ENCODE data around the gene CIART.

CIART gene

GRCh38 chr1:150281221-150281757 lies 1.1 kb upstream of the CIART start:
- POLR2A ChIA-PET: no interaction called here
- CTCF ChIA-PET: interaction anchor here (0.6 to 4.5 kb wide), 11 partner anchors 10 to 714 kb away, joined by 3 to 72 read pairs (median 4); partner anchors contain the start of genes APH1A, C1orf54 and CA14
- peak; percentile 45 for DNase-seq (ENCODE audit: extremely low spot score)
- TF ChIP-seq CTCF (IDR thresholded peaks at IDR 0.05; ENCODE audit: control extremely low read depth, extremely low read depth, low read depth, missing control alignments): peak; percentile 45

- POLR2A ChIA-PET: no interaction called here
- TF ChIP-seq CTCF (IDR thresholded peaks at IDR 0.05; ENCODE audit: control extremely low read depth, extremely low read depth, low read depth, missing control alignments): no peak
- CTCF ChIA-PET: interaction anchor here (0.7 to 1.1 kb wide), 2 partner anchors 14 to 27 kb away, joined by 3 to 6 read pairs; no protein-coding TSS in a partner anchor
- no peak for DNase-seq (ENCODE audit: extremely low spot score)
These were observed 204 bp downstream of the CIART start for GRCh38 chr1:150282558-150282958.

GRCh38 chr1:150283260-150283659 lies 906 bp downstream of the CIART start:
- ChIA-PET CTCF (interaction anchor here (1.1 kb wide), 1 partner anchor 28 kb away, joined by 6 read pairs; no protein-coding TSS in a partner anchor), POLR2A (no interaction called here)
- no peak for TF ChIP-seq CTCF (IDR thresholded peaks at IDR 0.05; ENCODE audit: control extremely low read depth, extremely low read depth, low read depth, missing control alignments)
- no peak for DNase-seq (ENCODE audit: extremely low spot score)

- DNase-seq (ENCODE audit: extremely low spot score): no peak
- TF ChIP-seq CTCF (IDR thresholded peaks at IDR 0.05; ENCODE audit: control extremely low read depth, extremely low read depth, low read depth, missing control alignments): no peak
- ChIA-PET POLR2A (no interaction called here), CTCF (interaction anchor here (1.1 to 4.4 kb wide), 2 partner anchors 16 to 32 kb away, joined by 5 to 16 read pairs; partner anchors contain the start of gene C1orf54)
These were observed 6.0 kb downstream of the CIART start for GRCh38 chr1:150288382-150288781.

GRCh38 chr1:150288822-150289221 lies 6.5 kb downstream of the CIART start:
- ChIA-PET CTCF (interaction anchor here (1.1 to 4.4 kb wide), 2 partner anchors 17 to 33 kb away, joined by 5 to 16 read pairs; partner anchors contain the start of gene C1orf54), POLR2A (no interaction called here)
- no peak for DNase-seq (ENCODE audit: extremely low spot score)
- no peak for TF ChIP-seq CTCF (IDR thresholded peaks at IDR 0.05; ENCODE audit: control extremely low read depth, extremely low read depth, low read depth, missing control alignments)

GRCh38 chr1:150293433-150294253 lies 11.3 kb downstream of the CIART start, which contains the start of gene MRPS21:
MRPS21 (plus strand) TSS chr1:150293861; CDS start chr1:150294367, 506 bp downstream.
- POLR2A ChIA-PET: no interaction called here
- TF ChIP-seq CTCF (IDR thresholded peaks at IDR 0.05; ENCODE audit: control extremely low read depth, extremely low read depth, low read depth, missing control alignments): no peak
- peak; percentile 92 for DNase-seq (ENCODE audit: extremely low spot score)
- CTCF ChIA-PET: no interaction called here
